SK-N-SH (cell line): Measurements from ENCODE around the gene TAOK1.

ENCODE experiments used
- CTCF ChIP-seq: fragments of 200-600 bp; sonication (generic); IDR thresholded peaks from 2 replicates; pipeline ENCODE4 v1.6.1; 2017; ENCODE audit warnings: antibody characterized with exemption, mild to moderate bottlenecking, moderate library complexity
- ELF1 ChIP-seq: IDR thresholded peaks from 2 replicates; pipeline ENCODE4 v1.4.0; 2012
- GABPA ChIP-seq: IDR thresholded peaks from 2 replicates; pipeline ENCODE4 v1.4.0; 2012; ENCODE audit warnings: low read depth, mild to moderate bottlenecking
- GATA2 ChIP-seq: sonication (generic); formaldehyde crosslinking; IDR thresholded peaks from 2 replicates; pipeline ENCODE4 v1.5.0; 2020; ENCODE audit warnings: mild to moderate bottlenecking, missing genetic modification reagents
- POLR2AphosphoS5 ChIP-seq: IDR thresholded peaks from 2 replicates; pipeline ENCODE4 v1.6.1; 2012; ENCODE audit warnings: low read depth, low read length
- REST ChIP-seq: IDR thresholded peaks from 2 replicates; pipeline ENCODE4 v1.6.1; 2012; ENCODE audit warnings: mild to moderate bottlenecking, low read depth, low read length, moderate library complexity
- TAF1 ChIP-seq: IDR thresholded peaks from 2 replicates; pipeline ENCODE4 v1.6.1; 2012; ENCODE audit warnings: low read depth, mild to moderate bottlenecking, low read length, moderate library complexity, borderline replicate concordance
- TF ChIP-seq, protein P1 (sequence below): IDR thresholded peaks from 2 replicates; pipeline ENCODE4 v1.4.0; 2012; ENCODE audit warnings: low read depth

- TF ChIP-seq POLR2AphosphoS5 (no peak), CTCF (no peak), GATA2 (CRISPR knock-in tag) (no peak), TAF1 (no peak), REST (no peak), ELF1 (no peak), GABPA (no peak)
- TF ChIP-seq, protein P1, sequence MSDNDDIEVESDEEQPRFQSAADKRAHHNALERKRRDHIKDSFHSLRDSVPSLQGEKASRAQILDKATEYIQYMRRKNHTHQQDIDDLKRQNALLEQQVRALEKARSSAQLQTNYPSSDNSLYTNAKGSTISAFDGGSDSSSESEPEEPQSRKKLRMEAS: no peak
These were observed 11.7 kb upstream of the TAOK1 start for GRCh38 chr17:29378500-29378899.
